Measurements from ENCODE around the gene AQP10. TPM values are rescaled to one million over a fixed set of nuclear protein-coding genes. Genes with fewer than 3 reads are reported as not detected.

The AQP10 gene
- total and polyA plus RNA-seq, 10 of the 15 experiments (the other 5 are each of a cell fraction or from before 2014, with no cell fraction given), result not detected

DNA sequence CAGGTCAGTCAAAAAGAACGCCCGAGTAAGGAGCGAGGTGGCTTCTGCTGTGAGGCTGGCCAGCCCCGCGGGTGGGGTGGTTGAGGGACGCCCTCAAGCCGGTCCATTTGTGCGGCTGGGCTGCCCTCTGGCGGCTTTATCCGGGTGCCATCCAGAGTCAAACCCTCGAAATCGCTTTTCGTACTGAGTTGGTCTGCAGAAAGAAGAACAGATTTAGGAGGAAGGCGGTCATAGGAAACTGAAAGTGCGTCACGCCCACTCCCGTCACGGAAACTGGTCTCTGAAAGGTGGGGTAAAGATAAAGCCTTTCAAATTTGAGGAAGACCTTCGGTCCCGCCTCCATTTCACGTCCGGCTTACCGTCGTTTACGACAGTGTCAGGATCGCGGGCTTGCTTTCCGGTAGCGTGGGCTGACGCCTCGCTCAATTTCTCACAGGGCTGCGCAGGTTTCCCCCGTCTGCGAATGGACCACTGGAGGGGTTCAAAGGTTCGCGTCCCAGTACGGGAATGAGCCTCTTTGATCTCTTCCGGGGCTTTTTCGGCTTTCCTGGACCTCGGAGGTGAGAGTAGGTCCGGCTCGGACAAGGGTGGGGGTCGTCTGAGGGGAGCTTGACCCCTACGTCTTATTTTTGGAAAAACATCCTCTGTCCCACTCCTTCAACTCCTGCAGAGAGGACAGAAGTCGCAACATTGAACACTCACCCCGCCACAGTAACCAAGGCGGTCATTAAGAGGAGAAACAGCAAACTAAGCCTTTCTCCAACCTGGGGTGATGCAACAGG is 48.5 kb upstream of the AQP10 start, which contains the start of gene HAX1 (continued):
- TF ChIP-seq CUX1 (IDR thresholded peaks at IDR 0.05; ENCODE audit: insufficient replicate concordance, low read depth, low read length), result no peak
- TF ChIP-seq HDGF (IDR thresholded peaks at IDR 0.05), result no peak
- TF ChIP-seq NFIC (IDR thresholded peaks at IDR 0.05; ENCODE audit: low read depth, low read length), result 0 out of 2 replicates have a peak, but pooled peaks have one; percentile 35
- no peak for TF ChIP-seq USF2 (IDR thresholded peaks at IDR 0.05; ENCODE audit: borderline replicate concordance, low read depth, low read length)
- peak; percentile 48; the same call in 1 of the 2 replicates for TF ChIP-seq ZNF207 (IDR thresholded peaks at IDR 0.05; ENCODE audit: borderline replicate concordance)
- peak; percentile 85; the same call in 1 of the 2 replicates for TF ChIP-seq ATF3 (IDR thresholded peaks at IDR 0.05; ENCODE audit: borderline replicate concordance, extremely low read depth, low read depth, low read length)
- TF ChIP-seq GABPA (IDR thresholded peaks at IDR 0.05; ENCODE audit: low read depth), result peak; percentile 63; the same call in 1 of the 2 replicates
- TF ChIP-seq SPI1 (IDR thresholded peaks at IDR 0.05; ENCODE audit: borderline replicate concordance, insufficient read depth, low read depth, low read length), result peak; percentile 81
- no peak for TF ChIP-seq BACH1 (IDR thresholded peaks at IDR 0.05; ENCODE audit: borderline replicate concordance)
- TF ChIP-seq HDAC6 (IDR thresholded peaks at IDR 0.05; ENCODE audit: unreplicated experiment), result no peak
- peak; percentile 61; the same call in 1 of the 2 replicates for TF ChIP-seq SIN3A (IDR thresholded peaks at IDR 0.05; ENCODE audit: low read depth, low read length)
- peak; percentile 85 for TF ChIP-seq POLR2AphosphoS2 (IDR thresholded peaks at IDR 0.05; ENCODE audit: low read depth, low read length)
- TF ChIP-seq TCF3 (IDR thresholded peaks at IDR 0.05; ENCODE audit: borderline replicate concordance, insufficient read depth, low read depth, low read length), result 0 out of 2 replicates have a peak, but pooled peaks have one; percentile 13
- no peak for TF ChIP-seq ZZZ3 (IDR thresholded peaks at IDR 0.05; ENCODE audit: control insufficient read depth, insufficient read length, low read depth)
- no peak; the same call in 1 of the 2 replicates for TF ChIP-seq ELK1 (IDR thresholded peaks at IDR 0.05; ENCODE audit: low read depth, low read length)
- no peak; the same call in 1 of the 2 replicates for TF ChIP-seq MEF2A (IDR thresholded peaks at IDR 0.05; ENCODE audit: insufficient read depth, low read depth, low read length)
- TF ChIP-seq CBX5 (IDR thresholded peaks at IDR 0.05; ENCODE audit: low read depth), result no peak; the same call in 1 of the 2 replicates
- TF ChIP-seq HCFC1 (IDR thresholded peaks at IDR 0.05; ENCODE audit: low read length), result peak; percentile 51
- TF ChIP-seq CHD4 (IDR thresholded peaks at IDR 0.05), result no peak
- TF ChIP-seq CHD1 (IDR thresholded peaks at IDR 0.05; ENCODE audit: low read depth, low read length), result no peak
- TF ChIP-seq NR2C2 (IDR thresholded peaks at IDR 0.05; ENCODE audit: borderline replicate concordance, control insufficient read depth, insufficient read length, low read depth), result no peak
- peak; percentile 64; the same call in 1 of the 2 replicates for TF ChIP-seq CHD2 (IDR thresholded peaks at IDR 0.05; ENCODE audit: borderline replicate concordance, low read depth, low read length)

Measured in GM12878 (cell line).